ENCODE measurements around the gene NDUFAF7.
"Not testable (repeated sequence)": the region's sequence is repeated elsewhere in the genome, so short reads cannot be mapped to it uniquely, and the experiment has no call there.

Gene NDUFAF7

DNA sequence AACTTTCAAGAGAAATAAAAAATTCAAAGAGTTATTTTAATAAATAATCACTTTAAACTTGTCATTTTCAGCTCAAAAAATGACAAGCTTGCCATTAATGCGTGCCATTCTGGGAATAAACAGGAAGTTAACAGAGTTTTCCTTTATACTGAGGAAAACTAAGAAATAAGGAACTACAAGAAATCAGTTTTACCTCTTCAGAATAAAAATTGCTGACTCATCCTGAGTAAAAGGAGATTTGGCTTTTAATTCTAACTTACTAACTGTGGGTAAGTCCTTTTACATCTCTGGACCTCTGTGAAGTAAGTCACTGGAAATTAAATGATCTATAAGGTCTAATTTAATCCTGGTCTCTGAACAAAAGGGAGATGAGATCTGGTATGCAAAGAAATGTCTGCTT, 16.2 kb upstream of the NDUFAF7 start:
- no peak for DNase-seq

DNA sequence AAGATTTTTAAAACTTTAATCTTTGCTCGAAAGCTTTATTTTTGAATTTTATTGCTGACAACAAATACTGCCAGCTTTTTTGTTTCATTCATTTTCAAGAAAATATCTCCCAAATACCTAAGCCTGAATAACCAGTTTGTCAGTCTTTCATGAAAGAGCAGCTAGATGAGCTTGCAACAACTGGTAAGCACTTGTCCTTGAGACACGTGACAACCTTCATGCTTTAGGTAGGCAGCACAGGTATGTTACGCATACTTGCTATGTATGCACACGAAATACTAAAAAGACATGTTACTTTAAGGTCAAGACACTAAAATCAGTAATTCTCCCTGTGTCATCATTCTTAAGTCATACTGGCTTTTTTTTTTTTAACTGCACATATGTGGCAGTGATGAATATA, 12.4 kb upstream of the NDUFAF7 start:
- DNase-seq, result no peak

DNA sequence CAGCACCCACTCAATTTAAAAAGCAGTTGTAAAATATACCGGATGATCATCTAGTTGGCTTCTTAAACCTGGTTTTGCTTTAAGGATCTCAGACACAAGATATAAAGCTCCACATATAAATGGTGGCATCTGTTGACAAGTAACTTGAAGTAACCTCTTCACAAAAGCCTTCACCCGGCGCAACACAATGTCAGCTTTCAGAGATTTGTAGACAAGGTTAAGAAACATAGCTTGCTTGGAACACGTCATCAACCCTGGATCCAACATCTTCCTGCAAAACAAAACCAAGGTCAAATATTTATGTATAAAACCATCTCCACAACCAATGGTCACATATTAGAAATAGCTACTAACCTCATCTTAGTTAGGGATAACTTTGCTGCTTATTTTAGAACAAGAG, 8.3 kb upstream of the NDUFAF7 start:
- DNase-seq, result no peak

DNA sequence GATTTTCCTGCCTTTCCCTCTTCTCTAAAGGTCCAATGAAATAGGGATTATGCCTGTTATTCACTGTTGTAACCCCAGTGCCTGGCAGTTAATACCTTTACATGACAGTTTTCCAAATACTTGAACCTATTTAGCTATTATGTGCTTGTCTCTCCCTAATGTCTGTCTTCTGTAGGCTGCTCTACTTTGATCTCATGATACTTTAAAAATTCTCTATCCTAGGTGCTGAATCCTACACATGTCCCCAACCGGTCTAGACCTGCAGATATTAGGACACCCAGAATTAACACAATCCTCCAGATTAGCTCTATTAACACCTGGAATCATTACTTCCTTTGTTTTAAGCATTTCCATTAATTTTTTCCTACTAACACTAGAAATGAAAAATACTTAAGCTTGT, 7.4 kb upstream of the NDUFAF7 start:
- no peak for DNase-seq

DNA sequence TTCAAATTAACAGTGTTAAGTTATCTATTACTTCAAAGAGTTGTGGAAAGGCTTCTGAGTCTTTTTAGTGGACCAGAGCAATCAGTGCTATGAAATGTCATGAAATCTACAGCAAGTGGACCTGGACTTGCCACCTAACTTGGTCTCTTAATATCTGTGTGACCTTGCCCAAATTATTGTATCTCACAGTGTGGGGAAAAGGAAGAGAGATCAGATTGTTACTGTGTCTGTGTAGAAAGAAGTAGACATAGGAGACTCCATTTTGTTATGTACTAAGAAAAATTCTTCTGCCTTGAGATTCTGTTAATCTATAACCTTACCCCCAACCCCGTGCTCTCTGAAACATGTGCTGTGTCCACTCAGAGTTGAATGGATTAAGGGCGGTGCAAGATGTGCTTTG, 6.3 kb upstream of the NDUFAF7 start:
- DNase-seq, result not testable (repeated sequence)

DNA sequence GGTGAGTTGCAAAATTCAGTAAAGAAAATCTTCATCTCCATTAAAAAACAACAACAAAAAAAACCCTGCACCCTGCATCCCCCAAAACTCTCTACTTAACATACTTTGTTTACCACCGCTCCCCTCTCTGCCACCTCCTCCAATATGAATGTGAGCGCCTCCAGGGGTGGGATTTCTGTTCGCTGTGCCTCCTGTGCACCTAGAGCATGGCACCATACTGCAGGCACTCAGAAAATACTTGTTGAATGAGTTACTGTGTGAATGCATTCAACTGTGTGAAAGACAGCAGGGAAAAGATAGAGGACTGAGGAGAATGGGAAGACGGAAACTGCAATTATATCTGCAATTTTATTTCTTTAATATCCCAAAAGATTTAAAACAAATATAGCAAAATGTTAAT, 4.6 kb upstream of the NDUFAF7 start:
- no peak for DNase-seq

DNA sequence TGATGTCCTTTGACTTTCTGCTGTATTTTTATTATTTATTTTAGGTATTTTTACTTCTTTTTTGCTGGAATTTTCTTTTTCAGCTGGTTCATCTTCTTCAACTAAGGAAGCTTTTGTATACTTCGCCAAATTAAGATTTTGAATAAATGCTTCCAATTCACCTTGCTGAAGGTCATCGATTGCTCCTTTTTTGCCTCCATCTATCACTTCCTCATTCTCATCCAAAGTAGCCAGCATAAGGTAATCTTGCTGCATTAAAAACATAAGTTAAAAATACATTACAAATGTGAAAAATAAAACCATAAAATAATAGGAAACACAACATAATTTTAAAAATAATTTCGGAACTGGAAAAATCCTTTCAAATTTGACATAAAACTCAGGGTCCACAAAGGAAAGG, 2.7 kb upstream of the NDUFAF7 start:
- DNase-seq, result no peak

DNA sequence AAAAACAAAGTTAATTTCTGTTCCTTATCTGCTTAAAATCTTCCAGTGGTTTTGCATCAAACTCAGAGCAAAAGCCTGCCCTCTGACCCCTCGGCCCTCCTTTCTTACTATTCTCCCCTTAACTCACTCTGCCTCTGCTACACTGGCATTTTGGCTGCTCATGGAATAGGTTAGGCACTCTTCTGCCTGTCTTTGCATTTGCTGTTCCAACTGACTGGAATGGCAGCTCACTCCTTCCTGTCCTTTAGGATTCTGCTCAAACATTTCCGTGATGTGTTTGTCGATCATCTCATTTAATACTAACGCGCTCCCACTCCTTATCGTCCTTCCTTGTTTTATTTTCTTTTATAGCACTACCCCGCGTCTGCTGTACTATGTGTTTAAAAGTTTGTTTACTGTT, 877 bp upstream of the NDUFAF7 start:
- DNase-seq, result no peak

DNA sequence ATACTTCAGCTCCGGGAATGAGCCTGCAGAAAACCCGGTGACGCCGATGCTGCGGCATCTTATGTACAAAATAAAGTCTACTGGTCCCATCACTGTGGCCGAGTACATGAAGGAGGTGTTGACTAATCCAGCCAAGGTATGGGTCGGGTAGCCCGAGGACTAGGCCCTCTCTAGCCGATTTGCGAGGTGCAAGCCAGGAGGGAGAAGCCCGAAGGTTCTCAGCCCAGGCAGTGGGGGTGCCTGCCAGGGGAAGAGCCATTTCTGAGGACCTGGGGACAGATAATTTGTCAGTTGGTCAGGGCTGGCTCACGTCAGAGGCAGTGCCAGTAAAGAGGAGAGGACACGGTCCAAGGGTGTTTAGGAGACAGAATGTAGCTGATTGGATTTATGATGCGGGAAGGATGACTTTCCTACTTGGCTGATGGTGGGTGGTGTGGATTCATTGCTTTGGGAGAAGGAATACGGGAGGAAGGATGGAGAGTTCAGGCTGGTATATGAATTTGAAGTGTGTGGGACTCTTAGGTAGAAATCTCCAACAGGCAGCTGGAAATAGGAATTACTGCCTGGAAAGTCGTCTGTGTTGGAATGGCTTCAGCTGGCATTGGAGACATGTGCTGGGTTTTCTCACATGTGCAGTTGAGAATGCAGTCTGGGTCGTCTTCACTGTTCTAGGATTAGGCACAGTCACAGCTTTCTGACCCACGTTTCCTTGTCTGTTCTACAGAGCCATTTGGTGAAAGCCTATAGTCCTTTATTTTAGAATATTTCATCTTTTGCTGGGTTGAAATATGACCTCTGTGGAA, 874 bp downstream of the NDUFAF7 start:
- DNase-seq, result peak; percentile 17

DNA sequence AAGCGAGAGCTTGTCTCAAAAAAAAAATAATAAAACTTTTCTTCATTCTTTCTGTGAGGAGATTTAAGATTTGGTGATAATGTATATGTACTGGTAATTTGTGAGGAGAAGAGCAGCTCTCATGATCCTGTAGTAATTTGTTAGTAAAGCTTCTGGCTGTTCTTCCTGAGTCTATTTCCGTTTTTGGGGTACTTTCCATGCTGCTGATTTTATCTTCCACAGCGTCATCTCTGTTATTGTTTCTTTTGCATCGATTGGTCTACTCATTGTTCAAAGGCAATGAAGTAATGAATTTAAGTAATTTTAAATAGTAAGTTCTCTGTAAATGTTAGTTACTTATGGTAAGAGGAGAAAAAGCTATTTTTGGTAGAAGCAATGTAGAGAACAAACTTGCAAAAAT, 12.0 kb downstream of the NDUFAF7 start:
- no peak for DNase-seq

DNA sequence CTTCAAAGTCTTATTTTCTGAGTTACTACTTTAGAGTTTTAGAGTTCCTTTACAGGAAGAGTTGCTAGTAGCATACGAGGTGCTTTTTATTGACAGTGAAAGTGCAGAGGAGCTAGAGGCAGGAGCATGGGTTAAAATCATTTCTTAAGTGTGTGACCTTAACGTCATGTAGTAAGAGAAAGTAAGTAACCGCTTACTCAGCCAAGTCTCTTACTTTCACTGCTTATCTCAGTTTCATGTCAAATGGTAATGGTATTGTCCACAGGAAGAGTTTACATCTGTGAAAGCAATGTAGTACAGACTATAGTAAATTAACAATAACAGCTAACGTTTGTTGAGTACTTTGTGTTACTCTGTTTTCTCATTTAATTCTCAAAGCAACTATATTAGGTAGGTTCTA, 12.6 kb downstream of the NDUFAF7 start:
- DNase-seq, result peak; percentile 49

DNA sequence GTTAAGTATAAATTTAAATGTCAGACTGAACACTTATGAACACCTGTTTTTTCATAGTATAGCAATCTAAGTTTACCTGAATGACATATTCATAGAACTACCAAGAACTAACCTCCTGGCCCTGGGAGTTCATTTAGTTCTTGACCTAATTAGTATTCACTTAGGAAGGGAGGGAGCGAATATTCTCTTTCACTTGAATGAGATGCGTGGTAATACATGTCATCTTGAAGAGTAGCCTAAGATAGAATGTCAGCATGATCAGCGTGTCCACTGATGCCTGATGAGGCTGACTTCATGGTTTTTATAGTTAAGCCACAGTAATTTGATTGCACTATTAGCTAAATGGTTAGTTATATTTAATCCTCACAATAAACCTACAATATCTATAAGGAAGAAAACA, 13.3 kb downstream of the NDUFAF7 start:
- DNase-seq, result no peak

DNA sequence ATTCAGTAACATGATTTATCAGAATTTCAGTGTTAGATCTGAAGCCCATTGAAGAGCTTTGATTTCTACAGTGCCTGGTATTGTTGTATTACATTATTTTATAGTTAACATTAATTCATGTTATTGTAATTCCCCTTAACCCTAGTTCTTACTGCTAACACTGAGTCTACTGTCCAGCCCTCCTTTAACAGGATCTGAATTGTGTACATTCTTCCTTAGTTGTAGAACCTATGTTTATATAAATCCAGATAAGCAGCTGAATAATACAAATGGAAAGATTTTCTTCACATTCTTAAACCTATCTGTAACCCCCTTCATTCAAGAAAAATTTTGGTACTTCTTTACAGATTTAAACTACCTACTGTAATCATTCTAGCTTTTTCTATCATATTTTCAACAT, 14.7 kb downstream of the NDUFAF7 start:
- DNase-seq, result no peak

DNA sequence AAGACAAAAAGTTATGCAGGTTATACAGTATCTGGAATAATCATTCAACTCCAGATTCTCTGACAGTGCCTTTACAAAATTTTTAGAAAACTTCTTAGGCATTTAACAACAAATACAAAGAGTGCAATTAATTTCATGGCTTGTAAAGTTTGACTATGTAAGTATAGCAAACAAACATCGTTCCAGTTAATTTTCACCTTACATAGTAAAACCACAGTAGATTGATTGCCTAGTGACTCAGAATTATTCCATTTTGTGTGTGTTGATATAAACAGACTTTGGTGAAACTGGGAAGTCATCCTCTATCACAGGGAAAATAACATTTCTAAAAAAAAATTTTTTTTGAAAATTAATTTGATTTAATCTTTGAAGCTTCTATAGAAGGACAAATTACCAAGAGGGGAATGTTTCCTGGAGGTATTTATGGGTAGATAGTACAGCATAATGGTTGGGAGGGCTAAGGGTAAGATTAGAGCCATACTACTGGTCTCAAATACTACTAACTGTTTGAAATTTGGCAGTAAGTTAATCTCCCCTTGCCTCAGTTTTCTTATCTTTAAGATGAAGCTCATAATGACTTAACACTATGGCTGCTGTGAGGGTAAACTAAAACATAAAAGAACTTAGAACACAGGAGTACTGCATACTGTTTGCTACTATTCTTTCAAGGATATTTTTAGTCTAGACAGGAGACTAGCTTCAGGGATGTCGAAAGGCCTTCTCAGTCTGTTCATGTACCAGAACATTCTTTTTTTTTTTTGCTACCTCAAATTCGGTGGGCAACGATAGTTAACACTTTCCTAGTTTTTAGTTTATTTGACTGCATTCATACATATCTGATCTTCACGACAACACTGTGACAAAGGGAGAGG, 19.6 kb downstream of the NDUFAF7 start:
- DNase-seq, result no peak

DNA sequence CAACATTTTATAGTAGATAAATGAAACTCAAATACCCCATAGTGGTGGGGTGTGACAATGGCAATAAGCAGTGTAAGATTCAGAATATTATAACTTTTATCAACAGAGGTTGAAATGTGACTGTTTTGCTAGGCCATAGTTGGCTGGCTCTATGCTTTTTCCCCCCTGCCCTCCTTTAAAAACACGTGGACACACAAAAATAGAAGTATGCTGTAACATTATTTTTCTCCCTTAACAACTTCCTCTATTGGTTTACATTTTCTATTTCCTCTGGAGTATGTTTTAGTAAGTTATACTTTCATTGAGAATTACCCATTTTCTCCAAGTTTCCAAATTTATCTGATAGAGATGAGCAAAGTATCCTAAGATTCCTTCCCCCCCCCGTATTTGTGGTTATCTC, 31.1 kb downstream of the NDUFAF7 start:
- DNase-seq, result no peak

DNA sequence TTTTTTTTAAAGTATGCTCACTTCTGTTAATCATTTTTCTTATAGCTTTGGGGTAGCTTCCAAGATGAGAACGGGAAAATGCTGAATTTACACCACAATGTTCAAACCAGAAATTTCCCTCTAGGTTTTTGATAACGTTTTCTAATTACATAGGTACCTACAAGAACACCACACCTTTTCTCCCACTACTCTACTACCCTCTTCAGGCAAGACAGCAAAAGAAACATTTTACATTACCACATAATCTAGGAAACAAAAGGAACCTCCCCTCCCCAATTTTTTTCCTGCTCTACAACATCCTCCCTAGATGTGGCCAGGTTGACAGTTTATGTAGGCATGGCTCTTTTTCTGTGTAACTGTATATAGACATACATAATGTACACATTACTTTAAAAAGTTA, 32.4 kb downstream of the NDUFAF7 start:
- DNase-seq, result no peak

DNA sequence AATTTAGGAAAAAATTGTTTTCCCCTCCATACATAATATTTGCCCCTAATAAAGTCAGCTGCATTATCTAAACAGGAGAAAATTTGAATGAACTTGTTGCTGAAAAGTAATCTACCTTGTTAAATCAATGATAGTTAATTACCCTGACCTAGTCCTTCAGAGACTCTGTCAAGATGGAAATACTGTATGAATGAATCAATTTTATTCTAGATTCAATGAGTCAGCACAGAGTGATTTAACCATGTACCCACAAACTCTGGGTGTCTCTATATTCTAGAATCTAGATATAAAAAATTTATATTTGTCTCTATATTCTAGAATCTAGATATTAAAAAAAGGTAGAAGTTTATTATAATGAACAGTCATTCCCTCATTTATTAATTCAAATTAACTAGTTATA, 36.2 kb downstream of the NDUFAF7 start:
- no peak for DNase-seq

DNA sequence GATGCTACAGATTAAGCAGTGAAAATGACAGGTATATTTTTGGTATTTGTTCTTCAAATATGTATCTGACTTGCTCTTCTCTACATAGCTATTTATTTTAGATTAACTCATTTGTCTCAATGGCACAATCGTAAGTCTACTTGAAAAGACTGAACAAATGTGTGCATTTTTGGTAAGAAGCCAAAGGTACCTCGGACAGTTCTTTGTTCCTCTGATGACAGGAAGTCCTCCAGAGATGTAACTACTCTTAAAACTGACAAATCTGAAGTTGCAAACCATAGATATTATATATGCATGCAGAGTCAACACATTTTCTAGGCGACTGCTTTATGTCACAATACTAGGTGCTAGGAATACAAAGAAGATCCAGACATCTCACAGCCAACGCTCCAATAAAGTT, 36.7 kb downstream of the NDUFAF7 start:
- no peak for DNase-seq

DNA sequence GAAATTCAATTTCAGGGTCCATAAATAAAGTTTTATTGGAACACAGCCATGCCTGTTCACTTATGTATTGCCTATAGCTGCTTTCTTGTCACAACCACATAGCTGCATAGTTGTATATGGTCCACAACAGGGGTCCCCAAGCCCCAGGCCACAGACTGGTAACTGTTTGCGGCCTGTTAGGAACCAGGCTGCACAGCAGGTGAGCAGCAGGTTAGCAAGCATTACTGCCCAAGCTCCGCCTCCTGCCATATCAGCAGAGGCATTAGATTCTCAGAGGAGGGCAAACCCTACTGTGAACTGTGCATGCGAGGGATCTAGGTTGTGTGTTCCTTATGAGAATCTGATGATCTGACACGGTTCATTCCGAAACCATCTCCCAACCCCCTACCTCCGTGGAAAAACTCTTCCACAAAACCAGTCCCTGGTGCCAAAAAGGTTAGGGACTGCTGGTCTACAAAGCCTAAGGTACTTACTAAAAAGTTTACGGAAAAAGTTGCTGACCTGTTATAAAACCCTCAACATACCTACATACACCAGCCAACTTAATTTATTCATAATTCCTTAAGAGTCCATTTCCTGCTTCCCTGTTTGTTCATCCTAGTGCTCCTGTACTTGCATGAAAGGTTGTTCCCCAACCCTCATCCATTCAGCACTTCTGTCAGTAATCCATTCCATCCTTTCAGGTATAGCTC, 40.1 kb downstream of the NDUFAF7 start:
- no peak for DNase-seq

DNA sequence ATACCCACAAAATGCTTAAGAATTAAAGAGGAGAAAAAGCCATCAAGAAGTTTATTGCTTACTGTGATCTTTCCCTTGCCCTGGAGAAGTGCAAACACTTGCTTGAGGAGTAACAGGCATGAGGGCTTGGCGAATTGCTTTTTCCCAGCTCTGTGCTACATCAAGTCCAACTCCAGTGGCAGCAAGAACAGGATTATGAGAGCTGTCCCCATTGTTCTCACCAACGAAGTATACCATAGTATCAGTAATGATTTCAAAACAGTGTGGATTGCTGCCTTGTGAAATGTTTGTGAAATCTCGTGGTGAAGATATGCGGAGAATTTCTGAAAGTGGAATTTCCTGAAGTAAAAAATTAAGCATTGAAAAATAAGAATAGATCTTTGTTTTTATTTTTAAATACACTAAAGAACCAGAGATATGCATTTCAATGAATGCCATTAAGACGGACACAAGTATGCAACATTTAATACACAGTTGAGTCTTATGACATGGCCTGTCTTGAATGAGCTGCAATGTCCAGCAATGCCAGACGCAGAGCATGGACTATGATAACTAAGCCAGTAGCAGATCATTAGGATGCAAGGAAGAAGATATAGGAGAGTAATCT, 43.0 kb downstream of the NDUFAF7 start:
- no peak for DNase-seq

DNA sequence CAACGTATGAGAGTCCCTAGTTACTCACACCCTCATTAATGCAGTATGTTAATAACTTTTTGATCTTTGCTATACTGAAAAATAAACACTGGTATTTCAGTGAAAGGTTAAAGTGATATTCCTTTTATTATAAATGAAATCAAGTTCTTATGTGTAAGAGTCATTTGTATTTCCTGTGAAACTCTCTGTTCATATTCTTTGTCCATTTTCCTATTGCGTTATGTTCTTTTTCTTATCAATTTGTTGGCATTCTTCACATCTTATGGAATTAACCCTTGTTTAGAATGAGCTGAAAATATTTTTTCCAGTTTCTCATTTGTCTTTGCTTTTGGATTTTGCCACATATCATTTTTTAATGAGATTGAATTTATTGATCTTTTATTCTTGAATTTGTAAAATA, 44.8 kb downstream of the NDUFAF7 start:
- DNase-seq, result no peak

DNA sequence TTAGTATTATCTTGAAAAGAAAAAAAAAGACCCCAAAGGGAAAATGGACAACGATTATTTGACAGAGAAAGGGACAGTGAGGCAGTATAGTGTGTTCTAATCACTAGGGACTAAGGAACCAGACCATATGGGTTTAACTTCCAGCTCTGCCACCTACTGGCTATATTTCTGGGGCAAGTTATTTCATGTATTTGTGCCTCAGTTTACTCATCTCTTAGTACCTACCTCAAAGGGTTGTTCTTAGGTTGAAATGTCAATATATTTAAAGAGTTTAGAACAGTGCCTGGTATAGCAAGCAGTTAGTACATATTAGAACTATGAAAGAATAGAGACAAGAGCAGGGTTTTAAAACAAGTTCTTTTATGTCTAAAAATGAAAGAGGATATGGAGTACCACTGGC, 50.5 kb downstream of the NDUFAF7 start:
- DNase-seq, result no peak

DNA sequence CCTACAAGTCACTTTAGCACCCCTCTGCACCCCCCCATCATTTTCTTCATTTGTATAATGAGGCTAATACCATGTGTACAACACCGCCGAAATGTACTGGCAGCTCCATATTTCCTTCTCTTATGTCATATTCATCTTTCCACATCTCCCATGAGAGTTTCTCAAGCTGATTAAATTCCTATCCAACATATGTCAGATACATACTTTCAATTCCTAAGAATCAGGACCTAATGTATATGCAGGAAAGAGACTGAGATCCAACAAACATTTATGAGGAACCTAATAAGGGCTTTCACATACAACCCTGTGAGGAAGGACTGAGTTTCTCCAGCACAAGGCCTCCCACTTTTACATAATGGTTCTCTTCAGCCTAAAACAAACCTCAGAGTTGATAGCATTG, 51.3 kb downstream of the NDUFAF7 start:
- no peak for DNase-seq

Measured in activated CD4-positive, alpha-beta T cell treated with anti-CD3 and anti-CD28 coated beads, Interleukin-2, Interleukin-6, amounts not matched to agents 100 ng/mL and 50 ng/mL, durations not matched to agents 16 hours and 8 hours (primary cell).